ENCODE data around the gene LYPLA2. TPM values are rescaled to one million over a fixed set of nuclear protein-coding genes. Genes with fewer than 3 reads are reported as not detected.
"Not testable (repeated sequence)": the region's sequence is repeated elsewhere in the genome, so short reads cannot be mapped to it uniquely, and the experiment has no call there.

LYPLA2 gene
- total RNA-seq, 1 donor from 2014 or later: 115 TPM

GRCh38 chr1:23817633-23818032 lies 26.7 kb downstream of the LYPLA2 start:
- H3K4me3 Mint-ChIP-seq (ENCODE audit: low read depth): no peak overlapping the region
- DNase-seq (ENCODE audit: low spot score, unreplicated experiment): no peak
- no peaks in the 10 kb centered on the region for H3K4me1 Mint-ChIP-seq (ENCODE audit: low read depth)
- H3K27me3 Mint-ChIP-seq: no peaks in the 10 kb centered on the region
- no peak for TF ChIP-seq CTCF (IDR thresholded peaks at IDR 0.05; ENCODE audit: unreplicated experiment)
- H3K9me3 Mint-ChIP-seq (ENCODE audit: low read depth): no peaks in the 10 kb centered on the region
- peaks cover 6% of the 10 kb centered on the region for H3K36me3 Mint-ChIP-seq (ENCODE audit: insufficient read depth)
- no peak overlapping the region for H3K27ac Mint-ChIP-seq

GRCh38 chr1:23823767-23824166 lies 32.8 kb downstream of the LYPLA2 start:
- no peaks in the 10 kb centered on the region for H3K9me3 Mint-ChIP-seq (ENCODE audit: low read depth)
- peak overlapping the region; percentile 98 for H3K4me3 Mint-ChIP-seq (ENCODE audit: low read depth)
- no peaks in the 10 kb centered on the region for H3K27me3 Mint-ChIP-seq
- H3K27ac Mint-ChIP-seq: no peak overlapping the region
- no peaks in the 10 kb centered on the region for H3K36me3 Mint-ChIP-seq (ENCODE audit: insufficient read depth)
- TF ChIP-seq CTCF (IDR thresholded peaks at IDR 0.05; ENCODE audit: unreplicated experiment): no peak
- H3K4me1 Mint-ChIP-seq (ENCODE audit: low read depth): peaks cover 5% of the 10 kb centered on the region
- no peak for DNase-seq (ENCODE audit: low spot score, unreplicated experiment)

DNA sequence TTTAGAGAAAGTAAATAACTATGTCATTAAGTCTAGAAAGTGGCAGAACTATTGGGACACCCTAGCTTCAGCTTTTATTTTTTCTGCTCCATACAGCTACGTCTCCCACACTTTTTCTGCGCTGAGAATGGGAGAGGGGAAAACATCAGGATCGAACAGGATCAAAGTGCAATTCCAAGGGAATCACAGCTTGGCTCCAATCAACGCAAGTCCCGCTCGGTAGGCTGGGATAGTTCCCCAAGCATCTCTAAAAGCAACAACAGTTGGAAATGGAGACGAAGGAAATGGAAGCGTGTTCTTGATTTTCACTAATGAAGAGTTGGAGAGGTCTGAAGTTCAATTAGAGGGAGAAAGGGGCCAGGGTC lies 33.7 kb downstream of the LYPLA2 start:
- peaks cover 5% of the 10 kb centered on the region for H3K4me1 Mint-ChIP-seq (ENCODE audit: low read depth)
- no peaks in the 10 kb centered on the region for H3K27me3 Mint-ChIP-seq
- no peaks in the 10 kb centered on the region for H3K9me3 Mint-ChIP-seq (ENCODE audit: low read depth)
- TF ChIP-seq CTCF (IDR thresholded peaks at IDR 0.05; ENCODE audit: unreplicated experiment): no peak
- H3K27ac Mint-ChIP-seq: peak overlapping the region; percentile 98
- peak overlapping the region; percentile 98 for H3K4me3 Mint-ChIP-seq (ENCODE audit: low read depth)
- no peak for DNase-seq (ENCODE audit: low spot score, unreplicated experiment)
- H3K36me3 Mint-ChIP-seq (ENCODE audit: insufficient read depth): no peaks in the 10 kb centered on the region

DNA sequence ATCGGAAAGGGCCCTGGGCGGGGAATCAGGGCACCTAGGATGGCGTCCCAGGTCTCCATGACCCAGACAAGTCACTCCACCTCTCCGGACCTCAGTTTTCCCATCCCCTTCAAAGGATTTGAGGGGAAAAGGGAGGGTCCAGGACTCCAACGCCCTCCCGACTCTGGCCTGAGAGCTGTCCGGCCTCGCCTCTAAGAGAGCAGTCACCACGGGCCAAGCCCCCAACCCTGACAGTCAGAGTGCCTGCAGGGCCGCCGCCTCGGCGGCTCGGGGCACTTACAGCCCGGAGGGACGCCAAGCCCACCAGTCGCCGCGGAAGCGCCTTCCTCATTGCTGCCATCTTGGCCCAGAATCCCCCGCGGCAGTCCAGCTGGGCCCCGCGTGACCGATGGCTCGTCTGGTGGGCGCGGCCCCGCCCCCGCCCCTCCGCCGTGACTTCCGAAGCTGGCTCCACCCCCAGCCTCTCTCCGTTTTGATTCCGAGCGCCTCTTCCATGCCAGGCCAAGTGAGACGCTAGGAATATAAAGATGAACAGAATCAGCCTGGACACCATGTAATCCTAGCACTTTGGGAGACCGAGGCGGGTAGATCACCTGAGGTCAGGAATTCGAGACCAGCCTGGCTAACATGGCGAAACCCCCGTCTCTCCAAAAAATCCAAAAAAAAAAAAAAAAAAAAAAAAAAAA lies 34.3 kb downstream of the LYPLA2 start, which contains the start of gene HMGCL:
HMGCL (minus strand) TSS at position 354 of the 686 bp plus-strand sequence; CDS start at position 340, 14 bp downstream.
- Mint-ChIP-seq H3K9me3 (ENCODE audit: low read depth) (no peaks in the 10 kb centered on the region), H3K4me1 (ENCODE audit: low read depth) (peaks cover 5% of the 10 kb centered on the region), H3K27ac (peak within 1 kb of the TSS; percentile 98), H3K36me3 (ENCODE audit: insufficient read depth) (no peaks in the 10 kb centered on the region), H3K27me3 (no peaks in the 10 kb centered on the region), H3K4me3 (ENCODE audit: low read depth) (peak within 1 kb of the TSS; percentile 98)
- TF ChIP-seq CTCF (IDR thresholded peaks at IDR 0.05; ENCODE audit: unreplicated experiment): no peak
- DNase-seq (ENCODE audit: low spot score, unreplicated experiment): peak; percentile 78

DNA sequence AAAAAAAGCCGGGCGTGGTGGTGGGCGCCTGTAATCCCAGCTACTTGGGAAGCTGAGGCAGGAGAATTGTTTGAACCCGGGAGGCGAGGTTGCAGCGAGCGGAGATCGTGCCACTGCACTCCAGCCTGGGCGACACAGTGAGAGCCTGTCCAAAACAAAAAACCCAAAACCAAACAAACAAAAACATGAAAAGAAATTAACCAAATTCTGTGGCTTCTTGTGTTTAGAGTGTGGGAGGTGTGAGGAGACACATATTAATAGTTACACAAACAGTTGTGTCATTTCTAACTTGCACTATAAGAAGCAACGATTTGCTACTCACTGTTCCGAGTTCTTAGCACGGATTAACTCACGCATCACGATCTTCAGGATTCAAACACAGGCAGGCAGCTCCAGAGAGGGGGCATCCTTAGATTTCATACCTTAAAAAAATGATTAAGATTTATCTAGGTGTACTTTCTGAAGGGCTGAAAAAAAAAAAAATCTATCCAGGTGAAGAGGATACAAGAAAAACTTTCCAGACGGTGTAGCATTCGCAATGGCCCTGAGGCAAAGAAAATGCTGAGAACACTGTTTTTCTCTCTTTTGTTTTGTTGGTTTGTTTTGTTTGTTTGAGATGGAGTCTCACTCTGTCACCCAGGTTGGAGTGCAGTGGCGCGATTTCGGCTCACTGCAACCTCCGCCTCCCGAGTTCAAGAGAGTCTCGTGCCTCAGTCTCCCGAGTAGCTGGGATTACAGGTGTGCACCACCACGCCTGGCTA lies 35.0 kb downstream of the LYPLA2 start:
- TF ChIP-seq CTCF (IDR thresholded peaks at IDR 0.05; ENCODE audit: unreplicated experiment): no peak
- Mint-ChIP-seq H3K27ac (peak overlapping the region; percentile 98), H3K9me3 (ENCODE audit: low read depth) (no peaks in the 10 kb centered on the region), H3K36me3 (ENCODE audit: insufficient read depth) (no peaks in the 10 kb centered on the region), H3K27me3 (no peaks in the 10 kb centered on the region), H3K4me3 (ENCODE audit: low read depth) (peak overlapping the region; percentile 98), H3K4me1 (ENCODE audit: low read depth) (peaks cover 5% of the 10 kb centered on the region)
- no peak for DNase-seq (ENCODE audit: low spot score, unreplicated experiment)

GRCh38 chr1:23826590-23826989 lies 35.6 kb downstream of the LYPLA2 start:
- DNase-seq (ENCODE audit: low spot score, unreplicated experiment); H3K9me3 Mint-ChIP-seq (ENCODE audit: low read depth); H3K27ac Mint-ChIP-seq; H3K36me3 Mint-ChIP-seq (ENCODE audit: insufficient read depth); H3K4me1 Mint-ChIP-seq (ENCODE audit: low read depth); H3K27me3 Mint-ChIP-seq: not testable (repeated sequence)
- peak overlapping the region; percentile 33 for H3K4me3 Mint-ChIP-seq (ENCODE audit: low read depth)

All from progenitor cell of endocrine pancreas (in vitro differentiated cells).